ENCODE results near the gene HOXC13. TPM values are rescaled to one million over a fixed set of nuclear protein-coding genes. Genes with fewer than 3 reads are reported as not detected.

The HOXC13 gene
- total RNA-seq, 3 donors from 2014 or later (not counting 1 experiment from before 2014, with no cell fraction given) = not detected

DNA sequence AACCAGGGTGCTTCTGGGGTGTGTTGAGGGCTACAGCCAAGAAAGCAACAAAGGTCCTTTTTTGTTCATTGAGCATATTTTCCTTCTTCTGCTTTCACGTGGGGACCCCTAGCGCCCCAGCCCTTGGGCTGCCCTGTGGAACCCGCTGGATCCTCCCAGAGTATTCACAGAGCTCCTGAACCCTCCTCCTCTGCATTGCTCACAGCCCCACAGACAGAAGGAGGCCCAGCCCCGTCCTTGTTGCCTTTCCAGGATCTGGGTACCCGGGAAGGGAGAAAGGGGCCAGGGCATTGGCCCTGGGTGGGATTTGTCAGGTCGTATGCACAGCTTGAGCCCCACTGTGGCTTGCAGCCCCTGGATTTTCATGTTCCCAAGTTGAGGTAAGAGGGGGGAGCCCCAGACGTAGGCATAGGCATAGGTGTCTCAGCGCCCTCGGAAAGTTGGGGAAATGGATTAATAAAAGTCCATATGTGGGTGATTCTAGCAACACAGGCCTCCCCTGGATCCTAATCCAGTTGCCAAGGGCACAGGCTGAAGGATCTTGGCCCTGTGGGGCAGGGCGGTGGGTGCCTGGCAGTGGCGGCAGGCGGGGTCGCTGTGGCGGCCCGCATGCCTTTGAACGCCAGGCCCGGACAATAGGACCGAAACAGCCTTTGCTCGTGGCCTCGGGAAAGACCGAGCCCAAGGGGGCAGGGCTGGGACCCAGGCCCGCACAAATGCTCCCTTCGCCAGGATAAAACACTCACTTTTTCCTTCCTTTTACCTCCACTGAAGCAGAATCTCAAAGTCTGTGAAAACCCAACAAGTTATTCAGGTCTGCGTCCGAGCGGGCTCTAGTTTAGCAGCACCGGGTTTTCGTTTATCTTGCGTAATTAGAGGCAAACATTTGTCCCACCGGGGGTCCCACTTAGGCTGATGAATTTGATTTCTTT, 43.3 kb downstream of the HOXC13 start:
- WGBS (ENCODE audit: insufficient coverage) = 19% methylated on average over 30 of the region's 30 CpGs
- no peak for ATAC-seq
- Mint-ChIP-seq H3K27ac (no peak overlapping the region), H3K4me3 (peak overlapping the region; percentile 49), H3K4me1 (peaks cover 15 to 27% of the 10 kb centered on the region in 2 donors), H3K36me3 (no peaks in the 10 kb centered on the region), H3K27me3 (ENCODE audit: low read depth in 2 of 2) (peaks cover 81 to 88% of the 10 kb centered on the region in 2 donors), H3K9me3 (no peaks in the 10 kb centered on the region)
- intact Hi-C loops (cut with micrococcal nuclease) = loop anchor here (10.0 kb wide), 1 partner anchor 187 kb away; no protein-coding TSS in a partner anchor
- no peak overlapping the region for H3K4me3 ChIP-seq (ENCODE audit: low read length)
- no peaks in the 10 kb centered on the region for H3K36me3 ChIP-seq (ENCODE audit: control insufficient read depth, insufficient read depth, low read length)
- H3K27me3 ChIP-seq (ENCODE audit: control insufficient read depth, insufficient read depth, low read length) = peaks cover 82% of the 10 kb centered on the region
- TF ChIP-seq, protein P1, sequence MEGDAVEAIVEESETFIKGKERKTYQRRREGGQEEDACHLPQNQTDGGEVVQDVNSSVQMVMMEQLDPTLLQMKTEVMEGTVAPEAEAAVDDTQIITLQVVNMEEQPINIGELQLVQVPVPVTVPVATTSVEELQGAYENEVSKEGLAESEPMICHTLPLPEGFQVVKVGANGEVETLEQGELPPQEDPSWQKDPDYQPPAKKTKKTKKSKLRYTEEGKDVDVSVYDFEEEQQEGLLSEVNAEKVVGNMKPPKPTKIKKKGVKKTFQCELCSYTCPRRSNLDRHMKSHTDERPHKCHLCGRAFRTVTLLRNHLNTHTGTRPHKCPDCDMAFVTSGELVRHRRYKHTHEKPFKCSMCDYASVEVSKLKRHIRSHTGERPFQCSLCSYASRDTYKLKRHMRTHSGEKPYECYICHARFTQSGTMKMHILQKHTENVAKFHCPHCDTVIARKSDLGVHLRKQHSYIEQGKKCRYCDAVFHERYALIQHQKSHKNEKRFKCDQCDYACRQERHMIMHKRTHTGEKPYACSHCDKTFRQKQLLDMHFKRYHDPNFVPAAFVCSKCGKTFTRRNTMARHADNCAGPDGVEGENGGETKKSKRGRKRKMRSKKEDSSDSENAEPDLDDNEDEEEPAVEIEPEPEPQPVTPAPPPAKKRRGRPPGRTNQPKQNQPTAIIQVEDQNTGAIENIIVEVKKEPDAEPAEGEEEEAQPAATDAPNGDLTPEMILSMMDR (IDR thresholded peaks at IDR 0.05) = no peak
- H3K9me3 ChIP-seq (ENCODE audit: control insufficient read depth, insufficient read depth, low read length) = peaks cover 5% of the 10 kb centered on the region
- peaks cover 23% of the 10 kb centered on the region for H3K4me1 ChIP-seq (ENCODE audit: control insufficient read depth, insufficient read depth, low read length)
- no peak for DNase-seq
- no peak overlapping the region for H3K27ac ChIP-seq (ENCODE audit: low read length)

DNA sequence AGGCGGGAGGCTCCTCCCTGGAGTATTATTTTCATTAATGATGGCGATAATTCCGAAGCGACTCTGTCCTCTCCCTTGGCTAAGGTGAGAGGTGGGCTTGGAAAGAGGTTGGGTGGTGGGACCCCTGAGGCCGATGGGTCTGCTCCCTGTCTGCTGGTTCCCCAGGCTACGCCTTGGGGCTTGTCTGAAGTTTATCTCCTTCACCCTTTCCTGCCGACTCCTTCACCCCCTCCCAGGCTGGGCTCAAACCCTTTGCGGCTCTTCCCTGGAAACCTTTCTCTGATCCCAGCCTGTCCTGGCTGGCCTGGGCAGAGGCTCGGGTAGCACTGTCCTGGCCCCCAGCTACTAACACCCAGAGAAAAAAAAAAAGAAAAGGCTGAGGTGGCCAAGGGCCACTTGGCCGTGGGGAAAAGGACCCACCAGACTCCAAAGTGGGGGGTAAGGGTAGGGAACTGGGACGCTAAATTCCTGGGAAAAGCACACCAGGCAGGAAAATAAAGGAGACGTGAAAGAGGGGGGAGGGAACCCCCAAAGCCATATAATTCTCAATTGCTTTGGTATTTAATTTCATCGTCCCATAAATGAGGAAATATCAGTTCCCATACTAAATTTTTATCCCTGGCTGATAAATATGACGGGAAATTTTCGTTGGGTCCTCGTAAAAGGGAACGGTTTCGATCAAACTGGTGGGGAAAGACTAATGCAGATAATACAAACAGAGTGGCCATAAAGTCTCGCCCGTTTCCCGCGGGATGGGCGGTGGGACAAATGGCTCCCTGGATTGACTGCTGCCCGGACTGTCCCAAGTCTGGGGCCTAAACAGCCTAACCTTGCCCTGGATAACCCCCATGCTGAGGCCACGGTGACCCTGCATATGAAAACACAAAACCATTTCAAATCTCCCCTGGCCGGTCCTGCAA, 44.3 kb downstream of the HOXC13 start:
- peaks cover 14 to 28% of the 10 kb centered on the region in 2 donors for H3K4me1 Mint-ChIP-seq
- Histone ChIP-seq H3K4me3 (ENCODE audit: low read length) (no peak overlapping the region), H3K27ac (ENCODE audit: low read length) (no peak overlapping the region), H3K36me3 (ENCODE audit: control insufficient read depth, insufficient read depth, low read length) (no peaks in the 10 kb centered on the region), H3K27me3 (ENCODE audit: control insufficient read depth, insufficient read depth, low read length) (peaks cover 83% of the 10 kb centered on the region), H3K4me1 (ENCODE audit: control insufficient read depth, insufficient read depth, low read length) (peaks cover 22% of the 10 kb centered on the region), H3K9me3 (ENCODE audit: control insufficient read depth, insufficient read depth, low read length) (peaks cover 5% of the 10 kb centered on the region)
- DNase-seq = no peak
- H3K27ac Mint-ChIP-seq = peak overlapping the region in 1 of 2 donors; percentile 43
- TF ChIP-seq, protein P1 (IDR thresholded peaks at IDR 0.05) = no peak
- no peak for ATAC-seq
- no peaks in the 10 kb centered on the region for H3K36me3 Mint-ChIP-seq
- no peaks in the 10 kb centered on the region for H3K9me3 Mint-ChIP-seq
- WGBS (ENCODE audit: insufficient coverage) = 15% methylated on average over 25 of the region's 26 CpGs
- intact Hi-C loops (cut with micrococcal nuclease) = loop anchor here (10.0 kb wide), 1 partner anchor 188 kb away; no protein-coding TSS in a partner anchor
- peak overlapping the region; percentile 37 for H3K4me3 Mint-ChIP-seq
- peaks cover 84 to 88% of the 10 kb centered on the region in 2 donors for H3K27me3 Mint-ChIP-seq (ENCODE audit: low read depth in 2 of 2)

DNA sequence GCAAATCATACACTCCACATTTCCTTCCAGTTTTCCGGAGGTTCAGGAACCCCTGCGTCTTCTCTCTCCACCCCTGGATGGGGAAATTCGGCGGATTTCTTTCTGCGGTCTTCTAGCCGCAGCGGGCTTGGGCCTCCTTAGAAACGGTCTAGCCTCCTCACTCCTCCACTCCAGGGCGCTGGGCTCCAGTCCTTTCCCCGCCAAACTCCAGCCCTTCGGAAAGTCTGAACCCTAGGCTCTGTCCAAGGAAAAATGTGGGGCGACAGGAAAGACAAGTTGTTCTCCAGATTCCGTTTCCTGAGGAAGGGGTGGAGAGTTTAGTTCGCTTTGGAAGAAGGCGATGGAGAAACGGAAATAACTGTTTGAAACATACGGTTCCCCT, 44.9 kb downstream of the HOXC13 start:
- H3K4me3 ChIP-seq (ENCODE audit: low read length) = no peak overlapping the region
- peaks cover 10 to 28% of the 10 kb centered on the region in 2 donors for H3K4me1 Mint-ChIP-seq
- H3K4me1 ChIP-seq (ENCODE audit: control insufficient read depth, insufficient read depth, low read length) = peaks cover 20% of the 10 kb centered on the region
- H3K27ac ChIP-seq (ENCODE audit: low read length) = no peak overlapping the region
- no peak for ATAC-seq
- TF ChIP-seq, protein P1 (IDR thresholded peaks at IDR 0.05) = no peak
- peak overlapping the region in 1 of 2 donors; percentile 43 for H3K27ac Mint-ChIP-seq
- intact Hi-C loops (cut with micrococcal nuclease) = loop anchor here (10.0 kb wide), 1 partner anchor 189 kb away; no protein-coding TSS in a partner anchor
- H3K9me3 ChIP-seq (ENCODE audit: control insufficient read depth, insufficient read depth, low read length) = peaks cover 5% of the 10 kb centered on the region
- no peak for DNase-seq
- no peaks in the 10 kb centered on the region for H3K36me3 ChIP-seq (ENCODE audit: control insufficient read depth, insufficient read depth, low read length)
- 3% methylated on average over 14 of the region's 17 CpGs for WGBS (ENCODE audit: insufficient coverage)
- H3K27me3 ChIP-seq (ENCODE audit: control insufficient read depth, insufficient read depth, low read length) = peaks cover 86% of the 10 kb centered on the region
- H3K36me3 Mint-ChIP-seq = no peaks in the 10 kb centered on the region
- peaks cover 85 to 88% of the 10 kb centered on the region in 2 donors for H3K27me3 Mint-ChIP-seq (ENCODE audit: low read depth in 2 of 2)
- H3K9me3 Mint-ChIP-seq = no peaks in the 10 kb centered on the region
- peak overlapping the region; percentile 9 for H3K4me3 Mint-ChIP-seq

Data from natural killer cell (primary cell).